WTC11 (cell line): ENCODE results near the gene MPND.

Experiments used
- ARID4B ChIP-seq: sonication (generic); formaldehyde crosslinking; IDR thresholded peaks from 2 replicates; pipeline ENCODE4 v1.8.0; 2023; ENCODE audit warnings: missing genetic modification reagents, mild to moderate bottlenecking, borderline replicate concordance
- E2F1 ChIP-seq: sonication (generic); formaldehyde crosslinking; IDR thresholded peaks from 2 replicates; pipeline ENCODE4 v1.8.0; 2022; ENCODE audit warnings: mild to moderate bottlenecking, missing genetic modification reagents
- PRDM15 ChIP-seq: sonication (generic); formaldehyde crosslinking; IDR thresholded peaks from 2 replicates; pipeline ENCODE4 v1.8.0; 2022; ENCODE audit warnings: missing genetic modification reagents
- SP1 ChIP-seq: sonication (generic); formaldehyde crosslinking; conservative IDR thresholded peaks from 2 replicates; pipeline ENCODE4 v1.8.1; 2022; ENCODE audit warnings: missing genetic modification reagents
- TCF7 ChIP-seq: sonication (generic); formaldehyde crosslinking; IDR thresholded peaks from 2 replicates; pipeline ENCODE4 v1.8.0; 2022; ENCODE audit warnings: mild to moderate bottlenecking, low read depth, missing genetic modification reagents, moderate library complexity
- TF ChIP-seq, protein P1 (sequence below): fragments of 200-600 bp; IDR thresholded peaks from 2 replicates; pipeline ENCODE4 v1.8.0; 2022; ENCODE audit warnings: antibody characterized with exemption
- TF ChIP-seq, protein P2 (sequence below): sonication (generic); formaldehyde crosslinking; IDR thresholded peaks from 2 replicates; pipeline ENCODE4 v1.8.1; 2022; ENCODE audit warnings: low read depth, mild to moderate bottlenecking, moderate library complexity, missing genetic modification reagents, borderline replicate concordance
- TF ChIP-seq, protein P3 (sequence below): sonication (generic); formaldehyde crosslinking; IDR thresholded peaks from 2 replicates; pipeline ENCODE4 v1.8.0; 2023; ENCODE audit warnings: missing genetic modification reagents

GRCh38 chr19:4304538-4305256 is 38.7 kb upstream of the MPND start, which contains the start of gene FSD1:
- TF ChIP-seq, protein P1, sequence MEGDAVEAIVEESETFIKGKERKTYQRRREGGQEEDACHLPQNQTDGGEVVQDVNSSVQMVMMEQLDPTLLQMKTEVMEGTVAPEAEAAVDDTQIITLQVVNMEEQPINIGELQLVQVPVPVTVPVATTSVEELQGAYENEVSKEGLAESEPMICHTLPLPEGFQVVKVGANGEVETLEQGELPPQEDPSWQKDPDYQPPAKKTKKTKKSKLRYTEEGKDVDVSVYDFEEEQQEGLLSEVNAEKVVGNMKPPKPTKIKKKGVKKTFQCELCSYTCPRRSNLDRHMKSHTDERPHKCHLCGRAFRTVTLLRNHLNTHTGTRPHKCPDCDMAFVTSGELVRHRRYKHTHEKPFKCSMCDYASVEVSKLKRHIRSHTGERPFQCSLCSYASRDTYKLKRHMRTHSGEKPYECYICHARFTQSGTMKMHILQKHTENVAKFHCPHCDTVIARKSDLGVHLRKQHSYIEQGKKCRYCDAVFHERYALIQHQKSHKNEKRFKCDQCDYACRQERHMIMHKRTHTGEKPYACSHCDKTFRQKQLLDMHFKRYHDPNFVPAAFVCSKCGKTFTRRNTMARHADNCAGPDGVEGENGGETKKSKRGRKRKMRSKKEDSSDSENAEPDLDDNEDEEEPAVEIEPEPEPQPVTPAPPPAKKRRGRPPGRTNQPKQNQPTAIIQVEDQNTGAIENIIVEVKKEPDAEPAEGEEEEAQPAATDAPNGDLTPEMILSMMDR, result no peak
- TF ChIP-seq SP1 (peak; percentile 54; the same call in 1 of the 2 replicates), ARID4B (CRISPR knock-in tag) (no peak), TCF7 (CRISPR knock-in tag) (no peak), E2F1 (no peak), PRDM15 (CRISPR knock-in tag) (no peak)
- TF ChIP-seq, protein P2, sequence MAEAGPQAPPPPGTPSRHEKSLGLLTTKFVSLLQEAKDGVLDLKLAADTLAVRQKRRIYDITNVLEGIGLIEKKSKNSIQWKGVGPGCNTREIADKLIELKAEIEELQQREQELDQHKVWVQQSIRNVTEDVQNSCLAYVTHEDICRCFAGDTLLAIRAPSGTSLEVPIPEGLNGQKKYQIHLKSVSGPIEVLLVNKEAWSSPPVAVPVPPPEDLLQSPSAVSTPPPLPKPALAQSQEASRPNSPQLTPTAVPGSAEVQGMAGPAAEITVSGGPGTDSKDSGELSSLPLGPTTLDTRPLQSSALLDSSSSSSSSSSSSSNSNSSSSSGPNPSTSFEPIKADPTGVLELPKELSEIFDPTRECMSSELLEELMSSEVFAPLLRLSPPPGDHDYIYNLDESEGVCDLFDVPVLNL (CRISPR knock-in tag), result no peak
- TF ChIP-seq, protein P3, sequence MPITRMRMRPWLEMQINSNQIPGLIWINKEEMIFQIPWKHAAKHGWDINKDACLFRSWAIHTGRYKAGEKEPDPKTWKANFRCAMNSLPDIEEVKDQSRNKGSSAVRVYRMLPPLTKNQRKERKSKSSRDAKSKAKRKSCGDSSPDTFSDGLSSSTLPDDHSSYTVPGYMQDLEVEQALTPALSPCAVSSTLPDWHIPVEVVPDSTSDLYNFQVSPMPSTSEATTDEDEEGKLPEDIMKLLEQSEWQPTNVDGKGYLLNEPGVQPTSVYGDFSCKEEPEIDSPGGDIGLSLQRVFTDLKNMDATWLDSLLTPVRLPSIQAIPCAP (CRISPR knock-in tag), result no peak
